ENCODE data around the gene ABHD14A. TPM values are rescaled to one million over a fixed set of nuclear protein-coding genes. Genes with fewer than 3 reads are reported as not detected.

ABHD14A gene
- polyA plus RNA-seq, 1 donor (not counting 4 experiments of a cell fraction or from before 2014, with no cell fraction given) = 6.9 TPM

Small RNA genes within 50 kb of the gene (small RNA-seq; reads per million reads assigned to genes)
- gene AC115284.1 (ENCODE audit: insufficient read length in 3 of 3, low read depth in 3 of 3, low replicate concordance in 1 of 3) = 0 reads per million in 3 experiments

Other genes with a start within 250 kb of the ABHD14A start
- not detected in 3 replicates for gene IQCF6, start 195.8 kb upstream of the ABHD14A start, polyA plus RNA-seq
- not detected in 3 replicates for gene IQCF2, start 113.4 kb upstream of the ABHD14A start, polyA plus RNA-seq
- not detected in 3 replicates for gene IQCF5, start 99.5 kb upstream of the ABHD14A start, polyA plus RNA-seq
- 0.12 TPM in 1 of 3 replicates, not detected in the others for gene IQCF1, start 71.7 kb upstream of the ABHD14A start, polyA plus RNA-seq
- gene RRP9, start 33.2 kb upstream of the ABHD14A start, polyA plus RNA-seq = 21.8 to 34.5 TPM (median 23.8 TPM) in 3 replicates
- 5.4 to 9.3 TPM (median 6.4 TPM) in 3 replicates for gene PARP3, start 32.7 kb upstream of the ABHD14A start, polyA plus RNA-seq
- gene GPR62, start 19.7 kb upstream of the ABHD14A start, polyA plus RNA-seq = not detected in 3 replicates
- 25.2 to 48.7 TPM (median 35.0 TPM) in 3 replicates for gene PCBP4, start 7.6 kb upstream of the ABHD14A start, polyA plus RNA-seq
- gene ABHD14B, start 1.0 kb upstream of the ABHD14A start, polyA plus RNA-seq = 32.8 to 57.2 TPM (median 34.7 TPM) in 3 replicates
- 71.8 to 91.8 TPM (median 76.6 TPM) in 3 replicates for gene ACY1, start 8.5 kb downstream of the ABHD14A start, polyA plus RNA-seq
- 1,648 to 2,317 TPM (median 2,262 TPM) in 3 replicates for gene RPL29, start 20.8 kb downstream of the ABHD14A start, polyA plus RNA-seq
- 103 to 172 TPM (median 121 TPM) in 3 replicates for gene DUSP7, start 81.5 kb downstream of the ABHD14A start, polyA plus RNA-seq
- gene POC1A, start 179.4 kb downstream of the ABHD14A start, polyA plus RNA-seq = 7.2 to 11.5 TPM (median 11.3 TPM) in 3 replicates
- 54.6 to 109 TPM (median 74.1 TPM) in 3 replicates for gene ALAS1, start 223.1 kb downstream of the ABHD14A start, polyA plus RNA-seq

All from keratinocyte (primary cell).